HG03066 (cell line): ENCODE data around the gene OBSCN.

Source experiments
- ATAC-seq: cut with Tn5 transposase; IDR thresholded peaks from one replicate; pipeline ENCODE4 v1.9.1; 2021; ENCODE audit warnings: low read depth; ENCODE audit not compliant: unreplicated experiment

OBSCN gene, protein sequence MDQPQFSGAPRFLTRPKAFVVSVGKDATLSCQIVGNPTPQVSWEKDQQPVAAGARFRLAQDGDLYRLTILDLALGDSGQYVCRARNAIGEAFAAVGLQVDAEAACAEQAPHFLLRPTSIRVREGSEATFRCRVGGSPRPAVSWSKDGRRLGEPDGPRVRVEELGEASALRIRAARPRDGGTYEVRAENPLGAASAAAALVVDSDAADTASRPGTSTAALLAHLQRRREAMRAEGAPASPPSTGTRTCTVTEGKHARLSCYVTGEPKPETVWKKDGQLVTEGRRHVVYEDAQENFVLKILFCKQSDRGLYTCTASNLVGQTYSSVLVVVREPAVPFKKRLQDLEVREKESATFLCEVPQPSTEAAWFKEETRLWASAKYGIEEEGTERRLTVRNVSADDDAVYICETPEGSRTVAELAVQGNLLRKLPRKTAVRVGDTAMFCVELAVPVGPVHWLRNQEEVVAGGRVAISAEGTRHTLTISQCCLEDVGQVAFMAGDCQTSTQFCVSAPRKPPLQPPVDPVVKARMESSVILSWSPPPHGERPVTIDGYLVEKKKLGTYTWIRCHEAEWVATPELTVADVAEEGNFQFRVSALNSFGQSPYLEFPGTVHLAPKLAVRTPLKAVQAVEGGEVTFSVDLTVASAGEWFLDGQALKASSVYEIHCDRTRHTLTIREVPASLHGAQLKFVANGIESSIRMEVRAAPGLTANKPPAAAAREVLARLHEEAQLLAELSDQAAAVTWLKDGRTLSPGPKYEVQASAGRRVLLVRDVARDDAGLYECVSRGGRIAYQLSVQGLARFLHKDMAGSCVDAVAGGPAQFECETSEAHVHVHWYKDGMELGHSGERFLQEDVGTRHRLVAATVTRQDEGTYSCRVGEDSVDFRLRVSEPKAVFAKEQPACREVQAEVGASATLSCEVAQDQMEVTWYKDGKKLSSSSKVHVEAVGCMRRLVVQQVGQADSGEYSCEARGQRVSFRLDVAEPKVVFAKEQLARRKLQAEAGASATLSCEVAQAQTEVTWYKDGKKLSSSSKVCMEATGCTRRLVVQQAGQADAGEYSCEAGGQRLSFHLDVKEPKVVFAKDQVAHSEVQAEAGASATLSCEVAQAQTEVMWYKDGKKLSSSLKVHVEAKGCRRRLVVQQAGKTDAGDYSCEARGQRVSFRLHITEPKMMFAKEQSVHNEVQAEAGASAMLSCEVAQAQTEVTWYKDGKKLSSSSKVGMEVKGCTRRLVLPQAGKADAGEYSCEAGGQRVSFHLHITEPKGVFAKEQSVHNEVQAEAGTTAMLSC (N-terminal part only)

DNA sequence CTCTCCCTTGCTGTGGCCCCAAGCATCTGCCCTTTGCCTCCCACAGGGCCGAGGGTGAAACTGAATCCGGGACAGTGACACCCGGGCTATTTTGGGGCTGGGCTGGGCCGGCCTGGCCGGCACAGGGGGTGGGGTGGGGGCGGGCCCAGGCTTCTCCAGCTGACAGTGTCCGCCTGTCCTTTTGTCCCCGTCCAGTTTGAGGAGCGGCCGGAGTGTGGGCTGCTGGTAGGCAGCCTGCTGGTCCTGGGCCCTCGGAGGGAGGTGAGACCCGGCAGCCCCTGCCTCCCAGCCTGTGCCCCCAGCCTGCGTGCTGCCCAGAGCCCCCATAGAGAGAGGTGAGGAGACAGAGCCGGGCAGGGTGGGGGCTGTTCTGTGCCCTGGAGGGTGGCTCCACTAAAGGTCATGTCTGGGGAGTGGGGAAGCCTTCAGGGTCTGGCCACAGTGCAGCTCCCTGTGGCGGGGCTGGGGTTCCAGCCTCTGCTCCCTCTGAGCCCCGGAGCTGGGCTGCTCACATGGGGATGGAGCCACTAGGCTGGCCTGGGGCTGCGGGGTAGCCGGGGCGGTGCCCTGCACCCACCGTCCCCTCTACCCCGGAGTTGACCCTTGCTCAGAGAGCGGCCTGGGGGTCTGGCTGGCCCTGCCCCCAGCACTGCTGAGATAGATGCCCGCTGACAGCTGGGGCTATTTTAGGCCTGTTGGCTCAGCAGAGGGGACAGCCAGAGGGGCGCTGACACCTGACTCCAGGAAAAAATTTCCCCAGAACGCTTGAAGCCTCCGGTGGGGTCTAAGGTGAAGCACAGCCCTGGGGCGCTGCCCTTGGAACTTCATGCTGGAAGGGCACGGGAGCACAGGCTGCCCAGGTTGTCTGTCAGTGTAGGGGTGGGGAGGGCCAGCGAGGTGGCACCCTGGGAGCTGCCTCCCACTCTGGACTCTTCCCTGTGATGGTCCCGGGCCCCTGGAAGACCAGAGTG, at the start of gene OBSCN:
Gene OBSCN (plus strand): TSS at position 194 of the 971 bp plus-strand sequence. CDS start 3,740 bp downstream, outside the sequence.
- no peak for ATAC-seq

DNA sequence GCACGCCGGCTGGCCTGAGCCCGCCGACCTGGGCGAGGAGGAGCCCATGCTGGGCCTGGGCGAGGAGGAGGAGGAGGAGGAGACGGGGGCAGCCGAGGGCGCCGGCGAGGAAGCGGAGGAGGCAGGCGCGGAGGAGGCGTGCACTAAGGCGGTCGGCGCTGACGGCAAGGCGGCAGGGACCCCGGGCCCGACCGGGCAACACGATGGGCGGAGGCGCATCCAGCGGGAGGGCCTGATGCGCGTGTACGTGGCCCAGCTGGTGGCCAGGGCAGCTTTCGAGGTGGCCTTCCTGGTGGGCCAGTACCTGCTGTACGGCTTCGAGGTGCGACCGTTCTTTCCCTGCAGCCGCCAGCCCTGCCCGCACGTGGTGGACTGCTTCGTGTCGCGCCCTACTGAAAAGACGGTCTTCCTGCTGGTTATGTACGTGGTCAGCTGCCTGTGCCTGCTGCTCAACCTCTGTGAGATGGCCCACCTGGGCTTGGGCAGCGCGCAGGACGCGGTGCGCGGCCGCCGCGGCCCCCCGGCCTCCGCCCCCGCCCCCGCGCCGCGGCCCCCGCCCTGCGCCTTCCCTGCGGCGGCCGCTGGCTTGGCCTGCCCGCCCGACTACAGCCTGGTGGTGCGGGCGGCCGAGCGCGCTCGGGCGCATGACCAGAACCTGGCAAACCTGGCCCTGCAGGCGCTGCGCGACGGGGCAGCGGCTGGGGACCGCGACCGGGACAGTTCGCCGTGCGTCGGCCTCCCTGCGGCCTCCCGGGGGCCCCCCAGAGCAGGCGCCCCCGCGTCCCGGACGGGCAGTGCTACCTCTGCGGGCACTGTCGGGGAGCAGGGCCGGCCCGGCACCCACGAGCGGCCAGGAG, 49.5 kb upstream of the OBSCN start:
- ATAC-seq: no peak

DNA sequence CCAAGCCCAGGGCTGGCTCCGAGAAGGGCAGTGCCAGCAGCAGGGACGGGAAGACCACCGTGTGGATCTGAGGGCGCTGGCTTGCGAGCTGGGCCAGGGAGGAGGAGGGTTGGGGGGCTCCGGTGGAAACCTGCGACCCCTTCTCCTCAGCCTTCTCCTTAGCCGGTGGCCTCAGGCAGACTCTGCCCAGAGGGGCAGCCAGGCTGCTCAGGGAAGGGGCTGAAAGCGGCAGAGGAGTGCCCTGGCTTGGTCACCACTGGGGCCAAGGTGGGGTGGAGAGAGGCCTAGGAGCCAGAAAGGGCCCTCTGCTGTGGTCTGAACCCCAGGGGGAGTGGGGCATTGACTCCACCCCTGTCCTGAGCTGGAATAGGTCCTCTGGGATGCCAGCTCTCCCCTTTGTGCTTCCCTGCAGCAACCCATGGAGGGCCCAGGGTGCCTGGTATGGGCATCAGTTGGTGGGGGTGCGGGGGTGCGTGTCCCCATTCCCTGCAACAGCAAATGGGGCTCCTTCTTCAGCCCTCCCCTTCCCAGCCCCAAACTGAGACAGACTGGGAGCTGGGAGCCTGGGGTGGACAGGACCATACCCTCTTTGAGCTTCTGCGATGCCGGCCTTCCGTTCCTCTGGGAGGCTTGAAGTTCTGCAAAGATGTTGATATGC, 48.7 kb upstream of the OBSCN start:
- ATAC-seq: no peak

DNA sequence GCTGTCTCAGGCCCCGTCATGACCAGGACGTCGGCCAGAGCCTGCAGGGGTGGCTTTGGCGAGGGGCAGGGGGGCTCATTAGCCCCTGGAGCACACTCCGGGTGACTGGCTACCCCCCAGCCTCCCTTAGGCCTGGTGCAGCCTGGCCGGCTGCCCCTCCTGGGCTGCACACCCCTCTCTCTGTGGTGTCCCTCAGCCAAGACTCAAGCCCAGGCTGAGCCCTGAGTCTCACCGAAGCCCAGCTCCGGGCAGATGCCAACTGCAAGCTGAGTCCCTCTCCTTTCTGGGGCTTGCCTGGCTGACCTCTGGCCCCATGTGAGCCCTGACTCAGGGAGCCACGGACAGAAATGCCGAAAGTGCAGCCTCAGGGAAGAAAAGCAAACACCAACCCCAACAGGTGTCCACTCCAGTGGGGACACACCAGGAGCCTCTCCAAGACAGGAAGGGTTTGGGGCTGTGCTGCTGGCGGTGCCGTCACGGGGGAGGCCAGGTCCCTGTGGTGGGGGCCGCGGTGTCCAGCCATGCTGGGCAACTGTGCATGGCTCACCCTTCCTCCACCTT, 47.6 kb upstream of the OBSCN start:
- ATAC-seq: no peak

DNA sequence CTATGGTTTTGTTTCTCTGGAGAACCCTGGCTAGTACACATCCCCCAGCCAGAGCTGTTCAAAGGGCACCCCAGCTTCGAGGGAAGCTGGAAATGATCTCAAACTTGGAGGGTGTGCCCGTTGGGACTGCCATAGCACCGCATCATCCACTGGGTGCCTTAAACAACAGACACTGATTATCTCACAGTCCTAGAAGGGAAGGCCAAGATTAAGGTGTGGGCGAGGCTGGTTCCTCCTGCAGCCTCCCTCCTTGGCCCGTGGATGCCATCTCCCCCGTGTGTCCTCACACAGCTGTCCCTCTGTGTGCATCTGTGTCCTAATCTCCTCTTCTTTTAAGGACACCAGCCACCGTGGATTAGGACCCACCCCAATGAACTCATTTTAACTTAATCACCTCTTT, 46.5 kb upstream of the OBSCN start:
- ATAC-seq: no peak

DNA sequence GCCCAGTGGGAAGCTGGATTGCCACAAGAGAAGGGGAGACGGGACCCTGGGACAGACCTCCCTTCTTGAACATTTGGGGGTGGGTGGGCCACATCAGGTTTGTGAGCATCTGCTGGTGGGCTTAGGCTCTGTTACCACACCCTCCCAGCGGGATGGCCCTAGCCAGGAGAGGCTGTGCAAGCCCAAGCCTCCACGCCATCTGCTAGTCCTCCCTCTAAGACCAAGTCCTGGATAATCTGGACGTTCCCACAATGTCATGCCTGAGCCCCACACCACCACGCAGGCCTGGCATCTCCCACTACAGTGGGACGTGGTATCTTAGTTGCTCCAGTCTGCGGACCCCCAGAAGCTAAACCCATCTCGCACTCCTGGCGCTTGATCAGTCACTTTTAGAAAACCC, 46.0 kb upstream of the OBSCN start:
- ATAC-seq: no peak

DNA sequence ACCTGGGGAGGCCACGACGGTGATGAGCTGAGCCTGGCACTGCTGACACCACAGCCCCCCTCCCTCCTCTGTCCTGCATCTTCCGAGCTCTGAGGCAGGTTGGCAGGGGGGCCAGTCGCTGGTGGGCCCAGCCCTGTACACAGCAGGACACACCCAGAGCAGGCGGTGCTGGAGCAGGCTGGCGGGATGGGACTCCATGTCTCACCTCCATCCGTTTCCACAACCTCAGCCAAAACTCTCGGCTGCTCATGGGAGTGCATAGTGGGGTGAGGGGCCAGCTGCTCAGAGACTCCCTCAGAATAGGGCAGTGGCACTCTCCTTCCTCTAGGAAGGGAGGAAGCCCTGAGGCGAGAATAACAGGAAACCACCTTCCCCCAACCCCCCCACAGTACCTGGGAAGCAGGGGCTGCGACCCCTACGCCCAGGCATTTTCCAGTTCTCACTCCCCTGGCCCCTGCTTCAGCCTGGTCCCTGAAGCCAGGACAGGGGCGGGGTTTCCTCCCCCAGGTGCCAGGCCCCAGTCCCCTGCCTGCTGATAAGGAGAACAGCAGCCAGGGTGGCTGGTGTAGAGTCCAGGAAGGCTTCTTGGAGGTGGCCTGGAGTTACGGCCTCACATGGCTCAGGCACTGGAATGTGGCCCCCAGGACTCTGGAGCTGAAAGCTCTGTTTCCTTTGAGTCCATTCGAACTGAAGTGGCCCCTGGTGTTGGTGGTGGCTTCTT, 45.4 kb upstream of the OBSCN start:
- ATAC-seq: no peak

DNA sequence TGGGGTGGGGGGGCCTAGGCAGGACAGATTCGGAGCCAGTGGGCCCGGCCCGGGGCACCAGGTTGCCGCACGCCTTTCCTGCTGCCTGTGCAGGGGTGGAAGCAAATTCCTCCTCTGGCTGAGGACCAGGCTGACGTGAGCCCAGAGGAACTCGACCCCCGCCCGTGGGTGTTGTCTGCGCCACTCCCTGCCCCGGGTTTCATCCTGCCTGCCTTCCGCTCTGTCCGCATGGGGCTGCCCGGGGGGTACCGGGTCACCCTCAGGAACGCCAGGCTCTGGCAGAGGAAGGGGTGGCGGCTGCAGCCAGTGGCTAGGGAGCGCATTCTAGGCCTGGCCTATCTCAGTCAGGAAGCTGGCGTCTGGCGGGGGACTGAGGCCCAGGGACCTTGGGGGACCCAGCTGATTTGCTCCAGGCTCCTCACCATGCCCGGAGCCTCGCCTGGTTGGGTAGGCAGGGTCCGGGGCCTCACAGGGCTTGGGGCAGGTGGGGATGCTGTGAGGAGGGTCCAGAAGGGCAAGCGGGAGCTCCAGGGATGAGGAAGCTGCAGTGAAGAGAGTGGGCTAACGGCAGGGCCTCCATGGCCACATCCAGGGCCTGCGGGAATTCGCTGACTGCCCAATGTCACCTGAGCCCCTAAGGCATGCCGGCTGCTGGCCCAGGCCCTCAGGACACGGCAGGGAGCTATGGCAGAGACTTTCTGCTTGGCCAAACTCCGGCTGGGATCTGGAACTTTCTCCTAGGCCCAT, 44.7 kb upstream of the OBSCN start:
- no peak for ATAC-seq

DNA sequence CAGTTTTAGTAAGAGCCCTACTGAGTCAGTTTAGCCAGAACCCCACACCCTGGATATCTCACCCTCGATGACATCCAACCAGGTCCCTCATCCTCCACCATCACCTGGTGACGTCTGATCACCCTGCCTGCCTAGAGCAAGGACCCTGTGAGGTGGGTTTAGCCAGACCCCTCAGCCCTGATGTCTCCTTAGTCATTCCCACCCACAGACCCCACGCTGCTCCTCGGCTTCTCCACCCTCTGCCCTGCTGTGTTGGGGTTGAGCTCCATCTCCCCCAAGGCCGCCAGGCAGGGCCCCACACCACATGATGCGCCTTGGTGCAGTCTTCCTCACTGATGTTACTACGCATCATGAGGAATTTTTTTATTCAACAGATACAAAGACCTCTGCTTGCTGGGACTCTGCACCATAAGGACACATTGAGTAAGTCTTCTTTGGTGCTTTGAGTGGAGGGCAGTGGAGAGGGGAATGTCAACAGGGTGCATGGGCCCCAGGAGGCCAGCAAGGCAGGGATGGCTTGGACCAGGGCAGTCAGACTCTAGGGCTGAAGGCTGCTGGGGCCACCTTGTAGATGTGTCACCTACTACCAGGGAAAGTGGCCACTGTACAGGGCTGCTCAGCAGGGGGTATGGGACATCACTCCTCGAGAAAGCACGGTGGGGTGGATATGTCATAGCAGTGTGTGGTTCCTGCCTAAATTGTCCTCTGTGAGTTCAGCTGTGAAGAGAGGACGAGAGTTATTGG, 43.9 kb upstream of the OBSCN start:
- ATAC-seq: no peak

DNA sequence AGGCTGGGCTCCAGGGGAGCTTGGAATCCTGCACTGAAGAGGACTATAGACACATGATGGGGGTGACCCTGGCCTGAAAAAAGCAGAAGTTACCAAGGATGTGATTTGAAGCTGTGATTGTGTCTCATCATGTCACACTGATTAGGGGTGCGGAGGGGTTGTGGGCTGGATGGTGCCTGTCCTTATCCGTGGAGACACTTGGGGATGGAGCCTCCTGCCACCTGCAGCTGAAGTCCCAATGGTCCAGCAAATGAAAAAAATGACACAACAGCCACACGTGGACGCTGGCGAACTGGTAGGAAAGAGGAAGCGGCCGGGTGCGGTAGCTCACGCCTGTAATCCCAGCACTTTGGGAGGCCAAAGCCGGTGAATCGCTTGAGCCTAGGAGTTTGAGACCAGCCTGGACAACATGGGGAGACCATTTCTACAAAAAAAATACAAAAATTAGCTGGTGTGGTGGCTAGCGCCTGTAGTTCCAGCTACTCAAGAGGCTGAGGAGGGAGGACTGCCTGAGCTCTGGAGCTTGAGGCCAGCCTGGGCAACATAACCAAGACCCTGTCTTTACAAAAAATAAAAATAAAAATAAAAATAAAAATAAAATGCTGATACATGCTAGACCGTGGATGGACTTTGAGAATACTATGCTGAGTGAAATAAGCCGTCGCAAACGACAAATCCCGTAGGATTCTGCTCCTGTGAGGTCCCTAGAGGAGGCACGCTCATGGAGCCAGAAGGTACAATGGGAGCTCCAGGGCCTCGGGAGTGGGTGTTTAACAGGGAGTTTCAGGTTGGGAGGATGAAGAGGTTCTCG, 43.1 kb upstream of the OBSCN start:
- no peak for ATAC-seq

DNA sequence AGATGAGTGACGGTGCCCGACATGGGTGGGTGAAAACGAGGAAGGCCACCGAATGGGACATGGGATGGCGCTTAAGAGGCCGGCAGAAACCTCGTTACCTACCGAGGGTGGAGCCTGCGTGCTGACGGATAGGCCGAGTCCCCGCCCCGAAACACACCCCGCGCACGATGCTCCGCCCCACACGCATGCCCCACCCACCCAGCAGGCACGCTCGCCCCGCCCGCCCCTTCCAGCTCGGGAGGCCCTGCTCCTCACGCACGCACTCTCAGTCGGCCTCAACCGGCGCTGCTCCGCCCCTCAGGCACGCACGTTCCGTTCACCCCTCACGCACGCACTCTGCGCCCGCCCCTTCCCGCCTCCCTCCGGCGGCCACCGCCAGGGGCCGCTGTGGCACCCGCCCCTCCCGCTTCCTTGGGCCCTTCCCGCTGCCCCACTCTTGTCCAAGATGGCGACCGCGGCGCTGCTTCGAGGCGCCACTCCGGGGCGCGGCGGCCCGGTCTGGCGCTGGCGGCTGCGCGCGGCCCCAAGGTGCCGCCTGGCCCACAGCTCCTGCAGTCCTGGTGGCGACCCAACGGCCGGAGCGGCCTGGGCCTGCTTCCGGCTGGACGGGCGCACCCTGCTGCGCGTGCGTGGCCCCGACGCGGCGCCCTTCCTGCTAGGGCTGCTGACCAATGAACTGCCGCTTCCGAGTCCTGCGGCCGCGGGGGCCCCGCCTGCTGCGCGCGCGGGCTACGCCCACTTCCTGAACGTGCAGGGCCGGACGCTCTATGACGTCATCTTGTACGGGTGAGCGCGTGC, 42.3 kb upstream of the OBSCN start, which contains the start of gene IBA57:
Gene IBA57 (plus strand): TSS at position 433 of the 798 bp plus-strand sequence. CDS start 13 bp downstream, at position 446.
- peak; percentile 76 for ATAC-seq

DNA sequence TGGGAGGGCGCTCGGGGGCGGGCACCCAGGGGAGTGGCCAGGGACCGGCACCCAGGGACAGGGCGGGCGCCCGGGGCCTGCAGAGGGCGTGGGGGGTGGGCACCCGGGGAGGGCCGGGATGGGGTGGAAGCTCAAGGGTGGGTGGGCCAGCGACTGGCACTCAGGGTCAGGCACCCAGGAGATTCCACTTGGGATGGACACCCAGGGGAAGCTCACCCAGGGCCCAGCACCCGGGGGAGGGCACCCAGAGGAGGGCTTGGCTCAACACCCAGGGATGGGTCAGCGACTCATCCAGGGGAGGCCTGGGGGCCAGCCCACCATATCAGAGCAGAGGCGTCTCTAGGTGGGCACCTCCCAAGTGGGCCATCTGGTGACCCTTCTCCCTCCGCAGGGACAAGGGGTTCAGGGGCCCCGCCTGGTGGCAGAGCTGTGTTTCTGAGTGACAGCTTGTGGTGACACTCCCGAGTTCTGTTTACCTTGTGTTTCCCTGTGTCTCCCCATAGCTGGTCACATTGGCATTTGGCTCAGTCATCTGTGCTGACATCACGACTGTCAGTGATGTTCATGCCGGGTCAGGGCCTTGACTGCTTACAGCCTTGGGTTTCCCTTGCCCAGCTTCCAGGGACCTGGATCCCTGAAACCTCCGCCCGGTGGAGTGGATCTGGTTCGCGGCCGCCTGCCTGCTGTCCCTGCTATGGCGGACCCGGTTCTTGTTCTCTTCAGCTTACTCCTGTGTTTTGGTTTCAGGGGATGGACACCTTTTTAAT, 41.5 kb upstream of the OBSCN start:
- peak; percentile 27 for ATAC-seq

DNA sequence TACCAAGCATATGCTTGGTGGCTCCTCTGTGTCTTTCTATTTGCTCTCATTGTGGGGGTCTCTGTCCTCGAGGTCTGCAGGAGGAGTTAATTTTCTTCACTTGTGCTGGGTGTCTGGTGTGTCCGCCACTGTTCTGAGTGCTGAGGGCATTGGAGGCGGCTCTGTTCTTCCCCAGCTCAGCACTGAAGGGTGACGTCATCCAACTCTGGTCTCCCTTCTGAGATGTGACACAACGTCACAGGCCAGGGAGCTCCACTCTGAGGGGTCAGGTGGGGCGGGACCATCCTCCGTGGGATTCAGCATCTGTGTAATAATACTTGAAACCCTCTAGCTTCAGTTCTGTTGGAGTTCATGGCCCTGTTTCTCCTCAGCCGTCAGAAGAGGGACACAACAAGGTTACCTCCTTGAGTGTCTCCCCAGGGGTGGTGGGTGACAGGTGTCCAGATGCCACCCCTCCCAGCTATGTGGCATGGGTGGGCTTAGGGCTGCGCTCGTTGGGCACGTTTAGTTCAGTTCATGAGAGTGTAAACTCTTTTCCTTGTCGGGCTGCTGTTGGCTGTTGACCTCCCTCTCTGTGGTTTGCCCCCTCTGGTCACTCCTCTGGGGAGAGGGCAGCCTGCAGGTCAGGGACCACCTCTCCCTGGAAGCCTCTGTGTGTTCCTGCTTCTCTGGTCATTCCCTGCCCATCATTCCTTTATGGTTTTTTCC, 39.1 kb upstream of the OBSCN start:
- ATAC-seq: no peak
